Transverse colon (tissue), 3 donors: ENCODE measurements around the gene SELPLG.

Experiments used
- POLR2A ChIP-seq: fragments of 450-650 bp; IDR thresholded peaks from one replicate; pipeline ENCODE4 v1.6.1; 2016; ENCODE audit warnings: antibody characterized with exemption, mild to moderate bottlenecking, moderate library complexity
- TF ChIP-seq, protein P1 (sequence below), 5 experiments: fragments of 200-600 bp in 3 of 5; fragments of 450-650 bp in 2 of 5; sonication (generic) in 3 of 5; IDR thresholded peaks; 1 replicate in 2 of 5; 2 replicates in 3 of 5; pipeline ENCODE4 v1.5.1; 2016 to 2017; ENCODE audit warnings: antibody characterized with exemption in 5 of 5, inconsistent platforms in 3 of 5, mild to moderate bottlenecking in 2 of 5, moderate library complexity in 1 of 5

DNA sequence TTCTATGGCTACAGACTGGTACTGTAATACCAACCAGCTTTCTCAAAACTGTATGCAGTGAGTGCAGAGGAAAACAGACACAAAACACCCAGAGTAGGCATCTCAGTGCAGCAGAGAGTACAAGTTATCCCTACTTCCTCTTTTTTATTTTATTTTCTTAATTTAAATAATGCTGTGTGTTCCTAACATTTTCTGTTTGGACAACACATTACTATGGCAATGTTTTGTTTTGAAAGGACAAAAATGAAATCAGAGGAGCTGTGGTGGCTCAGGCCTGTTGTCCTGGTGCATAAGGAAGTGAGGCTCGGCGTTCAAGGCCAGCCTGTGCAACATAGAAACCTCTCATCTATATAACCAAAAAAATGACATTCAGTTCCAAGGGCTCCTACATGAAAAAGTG is 33.7 kb upstream of the SELPLG start:
- TF ChIP-seq, protein P1, sequence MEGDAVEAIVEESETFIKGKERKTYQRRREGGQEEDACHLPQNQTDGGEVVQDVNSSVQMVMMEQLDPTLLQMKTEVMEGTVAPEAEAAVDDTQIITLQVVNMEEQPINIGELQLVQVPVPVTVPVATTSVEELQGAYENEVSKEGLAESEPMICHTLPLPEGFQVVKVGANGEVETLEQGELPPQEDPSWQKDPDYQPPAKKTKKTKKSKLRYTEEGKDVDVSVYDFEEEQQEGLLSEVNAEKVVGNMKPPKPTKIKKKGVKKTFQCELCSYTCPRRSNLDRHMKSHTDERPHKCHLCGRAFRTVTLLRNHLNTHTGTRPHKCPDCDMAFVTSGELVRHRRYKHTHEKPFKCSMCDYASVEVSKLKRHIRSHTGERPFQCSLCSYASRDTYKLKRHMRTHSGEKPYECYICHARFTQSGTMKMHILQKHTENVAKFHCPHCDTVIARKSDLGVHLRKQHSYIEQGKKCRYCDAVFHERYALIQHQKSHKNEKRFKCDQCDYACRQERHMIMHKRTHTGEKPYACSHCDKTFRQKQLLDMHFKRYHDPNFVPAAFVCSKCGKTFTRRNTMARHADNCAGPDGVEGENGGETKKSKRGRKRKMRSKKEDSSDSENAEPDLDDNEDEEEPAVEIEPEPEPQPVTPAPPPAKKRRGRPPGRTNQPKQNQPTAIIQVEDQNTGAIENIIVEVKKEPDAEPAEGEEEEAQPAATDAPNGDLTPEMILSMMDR (IDR thresholded peaks at IDR 0.05): no peak
- no peak for TF ChIP-seq POLR2A
